OCI-LY1 (cell line): ENCODE results near the gene CREM.

Experiments used
- H2AFZ ChIP-seq: fragments of 200-600 bp; sonication (generic), shearing (Covaris generic); 2 replicates; pipeline ENCODE4 v1.6.0; 2014; ENCODE audit warnings: antibody characterized with exemption, mild to moderate bottlenecking, low read length
- H3F3A ChIP-seq: fragments of 200-600 bp; sonication (generic), shearing (Covaris generic); 2 replicates; pipeline ENCODE4 v1.6.0; 2014; ENCODE audit warnings: mild to moderate bottlenecking, antibody characterized with exemption, low read length, moderate library complexity; ENCODE audit not compliant: insufficient read depth
- H3K27ac ChIP-seq: fragments of 200-600 bp; sonication (generic); 2 replicates; pipeline ENCODE4 v1.5.1; 2014; ENCODE audit warnings: low read length, mixed run types, mild to moderate bottlenecking, low read depth; ENCODE audit not compliant: poor library complexity, severe bottlenecking
- H3K27me3 ChIP-seq: fragments of 200-600 bp; sonication (generic); 2 replicates; pipeline ENCODE4 v1.6.0; 2014; ENCODE audit warnings: antibody characterized with exemption, mild to moderate bottlenecking, low read length, moderate library complexity; ENCODE audit not compliant: insufficient read depth
- H3K36me3 ChIP-seq: fragments of 200-600 bp; sonication (generic); 2 replicates; pipeline ENCODE4 v1.6.1; 2014; ENCODE audit warnings: mild to moderate bottlenecking, antibody characterized with exemption, low read length, moderate library complexity, mixed read lengths; ENCODE audit not compliant: insufficient read depth
- H3K4me1 ChIP-seq: fragments of 200-600 bp; sonication (generic); 2 replicates; pipeline ENCODE4 v1.5.1; 2014; ENCODE audit warnings: mild to moderate bottlenecking, low read length, moderate library complexity; ENCODE audit not compliant: insufficient read depth, severe bottlenecking
- H3K4me2 ChIP-seq: fragments of 200-600 bp; sonication (generic), shearing (Covaris generic); 2 replicates; pipeline ENCODE4 v1.6.1; 2014; ENCODE audit warnings: low read length
- H3K4me3 ChIP-seq: fragments of 200-600 bp; sonication (generic); 2 replicates; pipeline ENCODE4 v1.5.1; 2014; ENCODE audit warnings: low read length, low read depth, mild to moderate bottlenecking, mixed read lengths; ENCODE audit not compliant: poor library complexity, severe bottlenecking
- H3K79me2 ChIP-seq: fragments of 200-600 bp; shearing (Covaris generic); 2 replicates; pipeline ENCODE4 v1.6.1; 2016; ENCODE audit warnings: mixed run types, low read length, mixed read lengths; ENCODE audit not compliant: insufficient read depth
- H3K9ac ChIP-seq: fragments of 200-600 bp; sonication (generic), shearing (Covaris generic); 2 replicates; pipeline ENCODE4 v1.6.1; 2014; ENCODE audit warnings: mild to moderate bottlenecking, low read length, mixed read lengths
- H3K9me2 ChIP-seq: fragments of 200-600 bp; sonication (generic), shearing (Covaris generic); 2 replicates; pipeline ENCODE4 v1.6.1; 2014; ENCODE audit warnings: low read depth, mild to moderate bottlenecking, low read length, mixed read lengths
- H3K9me3 ChIP-seq: fragments of 200-600 bp; shearing (Covaris generic); 2 replicates; pipeline ENCODE4 v1.6.1; 2014; ENCODE audit warnings: low read length, mixed read lengths
- H4K20me1 ChIP-seq: fragments of 200-600 bp; sonication (generic), shearing (Covaris generic); 2 replicates; pipeline ENCODE4 v1.6.0; 2016; ENCODE audit warnings: mild to moderate bottlenecking, low read length; ENCODE audit not compliant: insufficient read depth
- EZH2 ChIP-seq: fragments of 200-600 bp; sonication (generic), shearing (Covaris generic); IDR thresholded peaks from 2 replicates; pipeline ENCODE4 v1.8.0; 2017; ENCODE audit warnings: borderline replicate concordance, mixed run types, mild to moderate bottlenecking, antibody characterized with exemption, low read length, moderate library complexity, mixed read lengths
- TF ChIP-seq, protein P1 (sequence below): fragments of 200-600 bp; sonication (generic), shearing (Covaris generic); IDR thresholded peaks from 2 replicates; pipeline ENCODE4 v1.5.1; 2017; ENCODE audit warnings: mild to moderate bottlenecking, antibody characterized with exemption, low read length, moderate library complexity, mixed read lengths

CREM gene

DNA sequence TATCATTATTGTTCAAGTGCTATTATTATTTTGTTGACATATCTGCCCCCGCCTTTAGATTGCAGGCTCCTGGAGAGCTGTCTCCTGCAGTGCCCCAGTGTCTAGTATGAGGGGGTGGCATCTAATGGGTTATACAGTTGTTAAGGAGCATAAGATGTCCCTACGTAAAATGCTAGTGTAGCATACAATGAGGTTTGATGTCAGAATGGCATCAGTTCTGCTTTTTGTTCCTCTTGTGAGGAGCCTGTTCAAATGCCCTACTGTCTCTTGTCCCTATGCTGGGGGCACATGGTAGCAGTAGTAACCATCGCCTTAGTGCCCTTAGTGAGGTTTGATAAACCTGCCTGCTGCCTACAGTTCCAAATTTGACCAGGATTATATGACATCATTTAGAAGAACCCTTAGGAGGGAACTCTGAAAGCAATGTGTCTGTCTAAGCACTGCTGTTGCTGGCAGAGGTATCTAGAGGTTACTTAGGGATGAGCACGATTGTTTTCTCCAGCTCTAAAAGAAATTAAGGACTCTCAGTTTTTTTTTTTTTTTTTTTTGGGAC is 9.7 kb downstream of the CREM start:
- H3F3A ChIP-seq, result no peaks in the 10 kb centered on the region
- H3K9me2 ChIP-seq, result no peaks in the 10 kb centered on the region
- peaks cover 28% of the 10 kb centered on the region for H3K4me1 ChIP-seq
- H3K27me3 ChIP-seq, result no peaks in the 10 kb centered on the region
- no peak overlapping the region for H3K4me3 ChIP-seq
- H3K9ac ChIP-seq, result no peak overlapping the region
- H2AFZ ChIP-seq, result no peak overlapping the region
- TF ChIP-seq, protein P1, sequence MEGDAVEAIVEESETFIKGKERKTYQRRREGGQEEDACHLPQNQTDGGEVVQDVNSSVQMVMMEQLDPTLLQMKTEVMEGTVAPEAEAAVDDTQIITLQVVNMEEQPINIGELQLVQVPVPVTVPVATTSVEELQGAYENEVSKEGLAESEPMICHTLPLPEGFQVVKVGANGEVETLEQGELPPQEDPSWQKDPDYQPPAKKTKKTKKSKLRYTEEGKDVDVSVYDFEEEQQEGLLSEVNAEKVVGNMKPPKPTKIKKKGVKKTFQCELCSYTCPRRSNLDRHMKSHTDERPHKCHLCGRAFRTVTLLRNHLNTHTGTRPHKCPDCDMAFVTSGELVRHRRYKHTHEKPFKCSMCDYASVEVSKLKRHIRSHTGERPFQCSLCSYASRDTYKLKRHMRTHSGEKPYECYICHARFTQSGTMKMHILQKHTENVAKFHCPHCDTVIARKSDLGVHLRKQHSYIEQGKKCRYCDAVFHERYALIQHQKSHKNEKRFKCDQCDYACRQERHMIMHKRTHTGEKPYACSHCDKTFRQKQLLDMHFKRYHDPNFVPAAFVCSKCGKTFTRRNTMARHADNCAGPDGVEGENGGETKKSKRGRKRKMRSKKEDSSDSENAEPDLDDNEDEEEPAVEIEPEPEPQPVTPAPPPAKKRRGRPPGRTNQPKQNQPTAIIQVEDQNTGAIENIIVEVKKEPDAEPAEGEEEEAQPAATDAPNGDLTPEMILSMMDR, result no peak
- TF ChIP-seq EZH2, result no peak
- no peaks in the 10 kb centered on the region for H3K36me3 ChIP-seq
- H3K27ac ChIP-seq, result no peak overlapping the region
- peak overlapping the region; percentile 14; the same call in 1 of the 2 replicates for H3K4me2 ChIP-seq
- no peaks in the 10 kb centered on the region for H3K79me2 ChIP-seq
- no peaks in the 10 kb centered on the region for H4K20me1 ChIP-seq
- H3K9me3 ChIP-seq, result no peaks in the 10 kb centered on the region

DNA sequence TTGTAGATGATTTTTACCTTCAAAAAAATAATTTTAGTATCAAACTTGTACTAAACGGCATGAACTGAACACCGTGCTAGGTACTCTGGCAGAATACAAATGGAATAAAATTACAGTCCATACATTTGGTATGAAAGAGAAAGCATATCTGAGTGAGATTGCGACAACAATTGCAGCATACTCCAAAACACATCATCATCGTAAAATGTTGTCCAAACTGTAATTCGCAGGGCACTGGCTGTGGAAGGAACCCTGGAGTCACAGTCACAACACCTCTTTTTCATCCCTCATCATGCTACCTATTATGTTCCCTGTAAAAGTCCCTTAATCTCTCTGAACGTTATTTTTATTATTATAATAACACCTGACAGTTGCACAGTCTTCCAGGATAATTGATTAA is 13.5 kb downstream of the CREM start:
- Histone ChIP-seq H3K27me3 (no peaks in the 10 kb centered on the region), H4K20me1 (no peaks in the 10 kb centered on the region), H3K27ac (no peak overlapping the region), H3K4me1 (peaks cover 12% of the 10 kb centered on the region), H3F3A (no peaks in the 10 kb centered on the region), H3K9me3 (no peaks in the 10 kb centered on the region), H2AFZ (no peak overlapping the region), H3K4me3 (no peak overlapping the region), H3K36me3 (no peaks in the 10 kb centered on the region), H3K79me2 (no peaks in the 10 kb centered on the region), H3K9ac (no peak overlapping the region), H3K4me2 (no peak overlapping the region), H3K9me2 (no peaks in the 10 kb centered on the region)
- TF ChIP-seq EZH2, result no peak
- TF ChIP-seq, protein P1, result no peak

DNA sequence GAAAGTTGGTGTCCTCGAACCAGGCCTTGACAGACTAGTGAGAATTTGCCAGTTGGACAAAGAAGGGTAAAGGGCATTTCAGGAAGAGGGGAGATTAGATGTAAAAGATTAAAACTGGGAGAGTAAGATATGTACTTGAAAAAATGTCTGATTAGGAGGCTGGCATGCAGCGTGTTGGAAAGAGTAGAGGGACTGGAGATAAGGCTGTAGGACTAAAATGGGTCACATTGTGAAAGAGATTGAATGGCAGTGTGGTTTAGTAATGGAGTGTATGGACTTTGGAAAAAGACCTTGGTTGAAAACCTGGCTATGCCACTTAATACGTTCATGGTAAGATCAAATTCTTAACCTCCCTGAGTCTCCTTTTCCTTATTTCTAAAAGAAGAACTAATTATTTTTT is 14.1 kb downstream of the CREM start:
- Histone ChIP-seq H3K27me3 (no peaks in the 10 kb centered on the region), H3K9ac (no peak overlapping the region), H3K4me3 (no peak overlapping the region), H3F3A (no peaks in the 10 kb centered on the region), H3K9me3 (no peaks in the 10 kb centered on the region), H3K4me2 (no peak overlapping the region), H2AFZ (no peak overlapping the region), H3K79me2 (no peaks in the 10 kb centered on the region), H3K4me1 (peaks cover 9% of the 10 kb centered on the region), H3K27ac (no peak overlapping the region), H3K36me3 (no peaks in the 10 kb centered on the region), H4K20me1 (no peaks in the 10 kb centered on the region), H3K9me2 (no peaks in the 10 kb centered on the region)
- TF ChIP-seq, protein P1, result no peak
- no peak for TF ChIP-seq EZH2
